Measurements from ENCODE around the gene C9orf57.
"Not testable (repeated sequence)": the region's sequence is repeated elsewhere in the genome, so short reads cannot be mapped to it uniquely, and the experiment has no call there.

The C9orf57 gene

DNA sequence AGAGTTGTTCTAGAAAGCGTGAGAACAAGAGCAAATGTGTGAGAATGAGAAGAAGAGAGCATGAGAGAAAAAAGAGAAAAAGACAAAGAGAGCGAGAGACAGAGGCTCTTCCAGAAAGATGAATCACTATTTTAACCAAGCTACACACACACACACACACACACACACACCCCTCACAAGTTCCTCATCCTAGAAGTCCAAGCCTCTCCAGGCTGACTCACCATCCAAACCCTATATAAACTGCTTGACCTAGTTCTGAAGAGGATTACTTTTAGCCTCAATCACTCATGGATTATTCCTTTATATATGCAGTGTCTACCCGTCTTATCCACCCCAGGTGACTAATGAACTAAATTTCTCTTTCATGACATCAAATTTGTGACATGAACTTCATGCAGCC, 37.6 kb downstream of the C9orf57 start:
- no peak for DNase-seq

DNA sequence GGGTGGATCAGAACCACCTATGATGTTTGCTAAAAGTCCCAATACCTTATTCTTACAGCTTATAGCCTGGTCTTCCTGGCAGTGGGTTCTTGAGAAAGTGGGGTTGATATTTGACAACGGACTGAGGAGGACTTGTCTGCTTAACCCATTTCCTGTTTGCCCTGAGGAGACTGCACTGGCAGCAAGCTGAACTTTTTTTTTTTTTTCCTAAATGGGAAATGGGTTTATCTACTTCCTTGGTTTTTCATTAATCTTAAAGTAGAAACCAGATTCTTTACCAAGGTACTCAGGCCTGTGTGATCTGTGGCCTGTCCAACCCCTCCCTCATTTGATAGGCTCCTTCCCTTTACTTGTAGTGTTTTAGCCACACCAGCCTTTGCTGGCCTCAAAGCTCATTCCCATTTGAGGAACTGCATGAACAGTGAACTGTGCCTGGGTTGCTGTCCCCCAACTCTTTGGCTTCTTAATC, 47.1 kb downstream of the C9orf57 start:
- peak in 1 of 5 experiments; percentile 8 for DNase-seq

GRCh38 chr9:72012646-72013045, 47.8 kb downstream of the C9orf57 start:
- no peak for DNase-seq

GRCh38 chr9:72007726-72008125, 52.7 kb downstream of the C9orf57 start:
- DNase-seq: not testable (repeated sequence)

DNA sequence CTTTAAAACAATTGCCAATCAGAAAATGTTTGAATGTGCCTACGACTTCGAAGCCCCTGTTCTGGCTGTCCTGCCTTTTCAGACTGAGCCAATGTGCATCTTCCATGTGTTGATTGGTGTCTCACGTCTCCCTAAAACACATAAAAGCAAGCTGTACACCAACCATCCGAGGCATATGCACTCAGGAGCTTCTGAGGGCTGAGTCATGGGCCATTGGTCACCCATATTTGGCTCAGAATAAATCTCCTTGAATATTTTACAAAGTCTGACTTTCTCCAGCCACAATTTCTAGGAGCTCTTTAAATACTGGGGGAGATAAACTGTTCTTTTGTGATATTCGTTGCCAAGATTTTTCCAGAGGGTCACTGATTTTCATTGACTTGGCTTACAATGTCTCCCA, 53.9 kb downstream of the C9orf57 start:
- no peak for DNase-seq

GRCh38 chr9:72005451-72005850, 55.0 kb downstream of the C9orf57 start:
- no peak for DNase-seq

Data from T-helper 2 cell (primary cell).